ENCODE data around the gene MRPL10.

The MRPL10 gene

GRCh38 chr17:47857551-47858455 lies 26.5 kb upstream of the MRPL10 start:
- DNase-seq = no peak

- no peak for DNase-seq
Measured at GRCh38 chr17:47856830-47857229, 25.5 kb upstream of the MRPL10 start.

GRCh38 chr17:47855737-47856136 lies 24.4 kb upstream of the MRPL10 start:
- no peak for DNase-seq

GRCh38 chr17:47853616-47854015 lies 22.3 kb upstream of the MRPL10 start:
- DNase-seq = no peak

- peak; percentile 59 for DNase-seq
Measured at GRCh38 chr17:47852113-47852949, 21.0 kb upstream of the MRPL10 start.

- DNase-seq = no peak
Measured at GRCh38 chr17:47851764-47852112, 20.4 kb upstream of the MRPL10 start.

GRCh38 chr17:47850692-47851573 lies 19.6 kb upstream of the MRPL10 start, which contains the start of gene SP6:
Gene SP6 (minus strand): TSS chr17:47851163. CDS start chr17:47848429, 2,734 bp downstream.
- DNase-seq = no peak

GRCh38 chr17:47850373-47850691 lies 19.0 kb upstream of the MRPL10 start:
- no peak for DNase-seq

GRCh38 chr17:47848198-47848513 lies 16.8 kb upstream of the MRPL10 start:
- DNase-seq = no peak

GRCh38 chr17:47847341-47848197 lies 16.2 kb upstream of the MRPL10 start:
- DNase-seq = no peak

GRCh38 chr17:47846716-47847340 lies 15.5 kb upstream of the MRPL10 start:
- no peak for DNase-seq

GRCh38 chr17:47845716-47846075 lies 14.4 kb upstream of the MRPL10 start:
- DNase-seq = no peak

GRCh38 chr17:47844814-47845715 lies 13.7 kb upstream of the MRPL10 start:
- no peak for DNase-seq

GRCh38 chr17:47844227-47844626 lies 12.9 kb upstream of the MRPL10 start:
- no peak for DNase-seq

GRCh38 chr17:47843391-47843730 lies 12.0 kb upstream of the MRPL10 start:
- no peak for DNase-seq

GRCh38 chr17:47841488-47842291 lies 10.3 kb upstream of the MRPL10 start:
- DNase-seq = no peak

GRCh38 chr17:47840742-47841487 lies 9.6 kb upstream of the MRPL10 start, which contains the start of gene SCRN2:
Gene SCRN2 (minus strand): TSS chr17:47841273. CDS start chr17:47840843, 430 bp downstream.
- peak; percentile 94 for DNase-seq

GRCh38 chr17:47840001-47840741 lies 8.8 kb upstream of the MRPL10 start:
- no peak for DNase-seq

Measured in right forelimb (tissue), 1 donor.